Epithelial cell of esophagus (primary cell): Measurements from ENCODE around the gene NFIA.

Experiments used
- DNase-seq: peaks from one replicate; pipeline ENCODE4 v3.0.0; 2010; ENCODE audit warnings: low read depth
- H3K4me3 ChIP-seq: 2 replicates; pipeline ENCODE4 v1.5.1; 2011; ENCODE audit warnings: mild to moderate bottlenecking, low read length, control low read depth
- CTCF ChIP-seq: IDR thresholded peaks from 2 replicates; pipeline ENCODE4 v1.5.1; 2011; ENCODE audit warnings: low read depth, mild to moderate bottlenecking, low read length, control low read depth, inconsistent platforms; ENCODE audit not compliant: insufficient read depth; ENCODE audit errors: missing control alignments

The NFIA gene

GRCh38 chr1:61198554-61198953 lies 116.2 kb downstream of the NFIA start:
- no peak overlapping the region for H3K4me3 ChIP-seq
- TF ChIP-seq CTCF, result no peak
- no peak for DNase-seq

DNA sequence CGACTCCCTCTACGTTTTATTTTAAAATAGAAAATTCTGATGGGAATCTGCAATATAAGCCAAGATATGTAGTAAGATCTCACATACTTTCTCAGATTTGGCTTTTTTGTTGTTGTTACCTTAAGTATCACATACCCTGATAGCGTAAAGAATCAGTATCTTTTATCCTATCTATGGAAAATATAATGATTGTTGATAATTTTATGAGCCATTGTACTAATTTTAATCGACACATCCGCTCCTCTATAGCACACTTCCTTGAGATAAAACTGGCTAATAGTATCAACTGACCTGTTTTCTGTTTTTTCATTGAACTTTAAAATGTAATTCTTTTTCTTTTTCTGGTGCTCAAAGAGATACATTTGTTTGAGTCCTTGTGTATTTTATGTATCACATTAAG lies 118.7 kb downstream of the NFIA start:
- TF ChIP-seq CTCF, result no peak
- H3K4me3 ChIP-seq, result no peak overlapping the region
- DNase-seq, result no peak

DNA sequence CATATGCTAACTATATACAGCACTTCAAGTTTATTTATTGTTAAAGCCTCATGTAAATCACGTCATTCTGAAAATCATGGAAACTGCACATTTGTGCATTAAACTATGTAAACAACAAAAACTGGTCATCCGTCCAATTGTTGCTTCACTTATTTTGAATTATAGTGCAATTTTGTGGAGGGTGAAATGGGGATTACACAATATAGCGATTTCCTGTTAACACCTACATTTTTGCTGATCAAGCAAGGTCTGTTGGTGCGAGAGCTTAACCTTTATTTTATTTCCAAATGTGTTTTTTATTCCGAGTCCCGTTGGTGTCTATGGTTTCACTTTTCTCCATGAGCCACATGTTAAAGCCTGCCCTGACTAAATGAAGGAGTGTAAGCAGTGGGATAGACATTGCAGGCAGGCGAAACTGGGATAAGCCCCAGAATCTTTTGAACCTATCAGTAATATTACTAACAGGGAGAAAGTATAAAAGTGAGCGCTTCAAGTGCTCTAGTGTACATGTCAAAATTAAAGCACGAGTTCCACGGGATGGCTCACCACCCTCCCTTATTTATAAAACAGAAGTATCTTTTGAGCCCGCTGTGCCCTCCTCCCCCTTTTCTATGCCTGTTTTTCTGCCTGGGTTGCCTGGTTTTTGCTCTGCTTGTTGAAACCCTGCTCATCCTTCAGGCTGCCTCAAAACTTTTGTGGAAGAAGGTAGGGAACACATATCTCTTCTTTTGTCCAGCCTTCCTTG lies 120.7 kb downstream of the NFIA start:
- TF ChIP-seq CTCF, result no peak
- DNase-seq, result peak; percentile 49
- H3K4me3 ChIP-seq, result peak overlapping the region; percentile 37

DNA sequence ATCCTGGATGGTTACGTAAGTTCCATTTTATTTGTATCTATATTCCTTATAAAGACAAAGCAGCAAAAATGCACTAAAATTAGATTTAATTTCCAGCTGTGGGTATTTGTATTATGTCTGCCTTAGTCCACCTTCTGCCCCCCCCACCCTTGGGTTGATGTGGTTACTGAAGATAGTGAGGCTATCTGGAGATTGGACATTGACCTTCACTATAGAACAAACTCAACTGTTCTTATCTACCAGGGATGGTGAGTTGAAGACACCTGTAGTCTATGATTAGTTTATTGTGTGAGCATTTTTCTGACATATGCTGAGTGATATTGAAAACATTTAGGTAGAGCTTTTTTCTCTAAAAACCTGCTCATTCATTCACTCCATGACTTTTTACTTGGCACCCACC lies 122.2 kb downstream of the NFIA start:
- DNase-seq, result no peak
- no peak for TF ChIP-seq CTCF
- no peak overlapping the region for H3K4me3 ChIP-seq

DNA sequence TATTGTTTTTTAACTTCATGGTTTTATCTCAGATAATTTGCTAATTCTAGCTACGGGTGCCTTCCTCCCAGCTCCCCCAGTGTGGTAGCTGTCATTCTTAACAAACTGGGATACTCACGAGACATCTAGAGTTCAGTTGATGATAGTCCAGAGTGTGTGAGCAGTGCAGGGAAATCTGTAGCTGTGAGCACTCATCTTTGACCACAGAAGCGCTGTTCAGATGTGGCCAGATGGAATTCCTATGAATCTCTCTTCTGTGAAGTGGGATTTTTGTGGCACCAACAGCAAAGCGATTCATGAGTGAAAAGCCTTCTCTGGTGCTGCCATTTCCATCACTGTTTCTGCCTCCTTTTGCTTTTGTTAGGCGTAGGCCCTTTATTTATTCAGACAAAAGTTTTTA lies 125.1 kb downstream of the NFIA start:
- no peak overlapping the region for H3K4me3 ChIP-seq
- TF ChIP-seq CTCF, result no peak
- DNase-seq, result no peak

DNA sequence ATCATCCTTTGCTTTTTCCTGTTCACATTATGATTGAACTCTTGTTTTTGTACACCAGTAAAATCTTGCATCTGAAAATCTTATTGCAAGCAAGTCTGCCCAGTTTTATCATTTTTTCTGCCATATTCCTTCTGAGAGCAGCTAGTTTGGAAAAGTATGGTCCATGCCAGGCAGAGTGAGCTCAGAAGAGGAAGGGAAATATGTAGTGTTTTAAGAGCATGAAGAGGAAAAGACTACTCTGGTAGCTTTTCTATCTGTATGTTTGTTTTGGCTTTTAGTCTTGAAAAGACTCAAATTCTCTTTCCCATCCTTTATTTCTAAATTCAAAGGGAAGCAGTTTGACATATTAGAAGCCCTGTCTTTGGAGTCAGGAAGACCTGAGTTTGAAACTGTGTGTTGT lies 125.8 kb downstream of the NFIA start:
- TF ChIP-seq CTCF, result no peak
- H3K4me3 ChIP-seq, result no peak overlapping the region
- no peak for DNase-seq

DNA sequence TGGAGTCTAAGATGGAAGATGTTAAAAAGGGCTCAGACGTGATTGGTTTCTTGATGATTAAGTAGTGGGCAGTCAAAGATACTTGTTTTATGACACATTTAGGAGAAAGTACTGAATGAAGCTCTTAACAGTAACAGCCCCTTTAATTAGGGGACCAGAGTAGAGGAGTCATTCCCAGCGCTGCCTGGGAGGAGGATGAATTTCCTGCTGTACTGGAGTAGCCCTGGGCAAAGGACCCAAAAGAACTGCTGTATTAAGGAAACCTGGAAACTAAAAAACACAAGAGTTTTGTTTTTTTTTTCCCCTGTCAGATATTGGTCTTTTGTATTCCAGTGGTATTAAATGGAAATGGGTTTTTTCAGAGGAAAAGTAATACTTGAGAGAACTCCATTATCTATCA lies 126.5 kb downstream of the NFIA start:
- no peak for DNase-seq
- no peak overlapping the region for H3K4me3 ChIP-seq
- TF ChIP-seq CTCF, result no peak
